Mesendoderm (in vitro differentiated cells): ENCODE data around the gene MYCL.
"Not testable (repeated sequence)": the region's sequence is repeated elsewhere in the genome, so short reads cannot be mapped to it uniquely, and the experiment has no call there.

ENCODE experiments used
- DNase-seq: peaks from one replicate; pipeline ENCODE4 v3.0.0; 2013
- H2AK5ac ChIP-seq: 2 replicates; pipeline ENCODE4 v1.6.1; 2013; ENCODE audit warnings: low read length, inconsistent platforms
- H2BK120ac ChIP-seq: 2 replicates; pipeline ENCODE4 v1.6.1; 2013; ENCODE audit warnings: low read depth, mild to moderate bottlenecking, low read length, moderate library complexity, mixed read lengths
- H2BK15ac ChIP-seq: replicated peaks from 2 replicates; pipeline ENCODE4 v1.6.1; 2013; ENCODE audit warnings: low read depth, mild to moderate bottlenecking, moderate library complexity
- H2BK5ac ChIP-seq: 2 replicates; pipeline ENCODE4 v1.6.1; 2013; ENCODE audit warnings: low read length, inconsistent platforms
- H3K18ac ChIP-seq: 2 replicates; pipeline ENCODE4 v1.6.1; 2013; ENCODE audit warnings: mild to moderate bottlenecking, low read length, mixed read lengths
- H3K23ac ChIP-seq: one replicate; pipeline ENCODE4 v1.6.1; 2013; ENCODE audit warnings: low read length
- H3K27ac ChIP-seq: 2 replicates; pipeline ENCODE4 v1.5.1; 2013; ENCODE audit warnings: low read depth, mild to moderate bottlenecking, inconsistent platforms, low read length, moderate library complexity
- H3K27me3 ChIP-seq: 2 replicates; pipeline ENCODE4 v1.6.1; 2013; ENCODE audit warnings: low read length, control low read depth, mild to moderate bottlenecking, inconsistent platforms; ENCODE audit not compliant: insufficient read depth, poor library complexity
- H3K36me3 ChIP-seq: 2 replicates; pipeline ENCODE4 v1.6.1; 2013; ENCODE audit warnings: low read length, inconsistent platforms; ENCODE audit not compliant: control insufficient read depth, insufficient read depth
- H3K4ac ChIP-seq: one replicate; pipeline ENCODE4 v1.6.1; 2013; ENCODE audit warnings: low read depth, mild to moderate bottlenecking, low read length, moderate library complexity
- H3K4me1 ChIP-seq: 2 replicates; pipeline ENCODE4 v1.6.1; 2013; ENCODE audit warnings: low read depth, low read length, inconsistent platforms; ENCODE audit not compliant: control insufficient read depth
- H3K4me2 ChIP-seq: 2 replicates; pipeline ENCODE4 v1.6.1; 2013; ENCODE audit warnings: low read length
- H3K4me3 ChIP-seq: 2 replicates; pipeline ENCODE4 v1.5.1; 2013; ENCODE audit warnings: mild to moderate bottlenecking, low read length
- H3K56ac ChIP-seq: one replicate; pipeline ENCODE4 v1.6.1; 2013; ENCODE audit warnings: low read length
- H3K79me1 ChIP-seq: 2 replicates; pipeline ENCODE4 v1.6.1; 2013; ENCODE audit warnings: low read length, inconsistent platforms
- H3K79me2 ChIP-seq: 2 replicates; pipeline ENCODE4 v1.6.1; 2013; ENCODE audit warnings: mild to moderate bottlenecking, low read length; ENCODE audit not compliant: control insufficient read depth, insufficient read depth
- H3K9ac ChIP-seq: 2 replicates; pipeline ENCODE4 v1.6.1; 2013; ENCODE audit warnings: low read length, inconsistent platforms
- H4K5ac ChIP-seq: one replicate; pipeline ENCODE4 v1.6.1; 2013; ENCODE audit warnings: low read length
- H4K8ac ChIP-seq: one replicate; pipeline ENCODE4 v1.6.1; 2013; ENCODE audit warnings: low read depth, mild to moderate bottlenecking, control low read depth, low read length, moderate library complexity
- WGBS: extraction: QIAGEN DNeasy Blood & Tissue Kit; methylation state at CpG from one replicate; pipeline ENCODE4 v1.1.7; 2013; ENCODE audit warnings: low lambda C conversion rate, missing lambda C conversion rate; ENCODE audit not compliant: insufficient coverage; ENCODE audit errors: extremely low coverage; 5-methylcytosine and 5-hydroxymethylcytosine counted together

The MYCL gene

DNA sequence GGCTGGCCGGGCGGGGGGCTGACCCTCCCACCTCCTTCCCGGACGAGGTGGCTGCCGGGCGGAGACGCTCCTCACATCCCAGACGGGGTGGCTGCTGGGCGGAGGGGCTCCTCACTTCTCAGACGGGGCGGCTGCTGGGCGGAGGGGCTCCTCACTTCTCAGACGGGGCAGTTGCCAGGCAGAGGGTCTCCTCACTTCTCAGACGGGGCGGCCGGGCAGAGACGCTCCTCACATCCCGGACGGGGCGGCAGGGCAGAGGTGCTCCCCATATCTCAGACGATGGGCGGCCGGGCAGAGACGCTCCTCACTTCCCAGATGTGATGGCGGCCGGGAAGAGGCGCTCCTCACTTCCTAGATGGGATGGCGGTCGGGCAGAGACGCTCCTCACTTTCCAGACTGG is 11.4 kb upstream of the MYCL start:
- not testable (repeated sequence) for DNase-seq, H2BK15ac ChIP-seq, H3K4me1 ChIP-seq, H2BK120ac ChIP-seq, H3K23ac ChIP-seq, H4K8ac ChIP-seq, H2AK5ac ChIP-seq, H3K18ac ChIP-seq, H2BK5ac ChIP-seq, H3K9ac ChIP-seq, H3K56ac ChIP-seq, H3K4me2 ChIP-seq, H3K27me3 ChIP-seq, H3K4me3 ChIP-seq, H3K79me1 ChIP-seq, H3K79me2 ChIP-seq, H3K4ac ChIP-seq, H3K27ac ChIP-seq, H3K36me3 ChIP-seq, H4K5ac ChIP-seq
- no CpG with 5 or more reads among the region's 30 CpGs for WGBS

DNA sequence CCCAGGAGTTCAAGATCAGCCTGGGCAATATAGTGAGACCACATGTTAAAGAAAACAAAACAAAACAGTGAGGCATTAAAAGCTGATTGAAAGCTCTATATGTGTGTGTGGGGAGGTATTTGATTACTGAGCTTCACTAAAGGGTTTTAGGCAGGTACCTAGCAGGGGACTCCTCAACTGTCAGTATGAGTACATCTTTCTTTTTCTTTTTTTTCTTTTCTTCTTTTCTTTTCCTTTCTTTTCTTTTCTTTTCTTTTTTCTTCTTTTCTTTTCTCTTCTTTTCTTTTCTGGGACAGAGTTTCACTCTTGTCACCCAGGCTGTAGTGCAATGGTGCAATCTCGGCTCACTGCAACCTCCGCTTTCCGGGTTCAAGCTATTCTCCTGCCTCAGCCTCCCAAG is 8.5 kb upstream of the MYCL start:
- H3K4me2 ChIP-seq: no peak overlapping the region
- H3K79me1 ChIP-seq: no peaks in the 10 kb centered on the region
- H3K27ac ChIP-seq: no peak overlapping the region
- H4K5ac ChIP-seq: no peak overlapping the region
- H2AK5ac ChIP-seq: no peak overlapping the region
- H3K9ac ChIP-seq: no peak overlapping the region
- DNase-seq: no peak
- no peak overlapping the region for H3K18ac ChIP-seq
- H2BK15ac ChIP-seq: no peak overlapping the region
- H3K4me3 ChIP-seq: no peak overlapping the region
- no peak overlapping the region for H4K8ac ChIP-seq
- no peak overlapping the region for H3K23ac ChIP-seq
- no peaks in the 10 kb centered on the region for H3K79me2 ChIP-seq
- H3K36me3 ChIP-seq: no peaks in the 10 kb centered on the region
- no peak overlapping the region for H2BK5ac ChIP-seq
- H3K56ac ChIP-seq: no peak overlapping the region
- WGBS: no CpG with 5 or more reads among the region's 3 CpGs
- H2BK120ac ChIP-seq: no peak overlapping the region
- no peaks in the 10 kb centered on the region for H3K4me1 ChIP-seq
- H3K27me3 ChIP-seq: no peaks in the 10 kb centered on the region
- no peak overlapping the region for H3K4ac ChIP-seq

DNA sequence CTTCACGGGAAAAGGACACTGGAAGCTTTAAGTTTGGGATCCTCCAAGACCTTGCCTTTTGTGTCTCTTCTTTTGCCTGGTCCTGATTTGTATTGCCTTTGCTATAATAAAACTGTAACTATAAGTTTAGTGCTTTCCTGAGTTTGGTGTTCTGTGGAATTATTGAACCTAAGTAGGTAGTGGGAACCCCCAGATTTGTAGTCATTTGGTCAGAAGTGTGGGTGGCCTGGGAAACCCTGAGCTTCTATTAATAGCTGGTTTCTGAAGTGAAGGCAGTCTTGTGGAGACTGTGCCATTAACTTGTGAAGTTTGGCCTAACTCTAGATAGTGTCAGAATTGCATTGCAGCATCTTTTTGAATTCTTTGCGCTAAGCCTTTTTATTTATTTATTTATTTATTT is 6.8 kb upstream of the MYCL start:
- Histone ChIP-seq H3K79me2 (no peaks in the 10 kb centered on the region), H3K27me3 (no peaks in the 10 kb centered on the region)
- WGBS: no CpG with 5 or more reads among the region's 2 CpGs

DNA sequence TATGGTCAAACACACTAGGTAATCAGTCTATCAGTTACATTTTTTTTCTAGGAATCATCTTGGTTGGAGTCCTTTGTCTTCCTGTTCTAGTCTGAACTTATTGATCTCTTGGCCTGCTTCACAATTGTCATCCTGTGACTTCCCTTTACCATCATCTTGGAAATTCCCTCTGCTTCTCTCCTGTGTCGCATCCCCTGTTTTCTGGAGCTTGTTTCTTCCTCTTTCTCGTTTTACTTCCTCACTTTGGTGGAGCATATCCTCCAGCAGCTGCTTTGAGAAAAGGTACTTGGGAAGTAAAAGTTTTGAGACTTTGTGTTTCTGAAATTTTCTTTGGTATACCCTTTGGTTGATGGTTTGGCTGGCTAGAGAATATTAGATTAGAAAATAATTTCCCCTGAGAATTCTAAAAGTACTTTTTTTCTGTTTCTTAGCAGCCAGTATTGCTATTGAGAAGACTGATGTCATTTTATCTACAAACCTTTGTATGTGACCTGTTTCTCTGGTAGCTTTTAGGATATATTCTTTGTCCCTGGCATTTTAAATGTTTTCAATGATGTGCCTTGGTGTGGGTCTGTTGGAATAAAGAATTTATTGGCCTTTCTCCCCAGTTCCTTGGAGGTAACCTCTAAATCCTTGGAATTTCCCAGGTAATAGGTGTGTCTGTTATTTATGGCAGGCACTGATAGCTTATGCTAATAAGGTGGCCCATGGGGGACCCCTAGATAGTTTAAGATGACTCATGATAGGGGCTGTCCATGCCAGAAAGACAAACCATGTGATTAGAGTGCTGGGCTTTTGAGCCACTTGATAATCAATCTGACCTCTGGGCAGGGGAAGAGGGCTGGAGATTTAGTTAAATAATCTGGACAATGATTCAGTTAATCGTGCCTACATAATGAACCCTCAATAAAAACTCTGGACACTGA is 6.1 kb upstream of the MYCL start:
- no peak overlapping the region for H2BK5ac ChIP-seq
- H4K5ac ChIP-seq: no peak overlapping the region
- no peak overlapping the region for H4K8ac ChIP-seq
- H3K56ac ChIP-seq: no peak overlapping the region
- H2BK15ac ChIP-seq: no peak overlapping the region
- H3K4me3 ChIP-seq: no peak overlapping the region
- no peak overlapping the region for H3K18ac ChIP-seq
- no peak overlapping the region for H3K9ac ChIP-seq
- H2BK120ac ChIP-seq: no peak overlapping the region
- no peaks in the 10 kb centered on the region for H3K27me3 ChIP-seq
- H3K36me3 ChIP-seq: no peaks in the 10 kb centered on the region
- no peak overlapping the region for H3K4me2 ChIP-seq
- DNase-seq: no peak
- H3K27ac ChIP-seq: no peak overlapping the region
- no peaks in the 10 kb centered on the region for H3K79me1 ChIP-seq
- no peaks in the 10 kb centered on the region for H3K4me1 ChIP-seq
- H3K79me2 ChIP-seq: no peaks in the 10 kb centered on the region
- no peak overlapping the region for H3K4ac ChIP-seq
- H3K23ac ChIP-seq: no peak overlapping the region
- no CpG with 5 or more reads among the region's 3 CpGs for WGBS
- no peak overlapping the region for H2AK5ac ChIP-seq

More for the DNA sequence above, 6.8 kb upstream of the MYCL start:
- Histone ChIP-seq H3K4ac (no peak overlapping the region), H3K23ac (no peak overlapping the region), H3K4me3 (no peak overlapping the region), H4K8ac (no peak overlapping the region), H3K27ac (no peak overlapping the region), H3K4me1 (no peaks in the 10 kb centered on the region), H2BK15ac (no peak overlapping the region), H2AK5ac (no peak overlapping the region), H4K5ac (no peak overlapping the region), H3K18ac (no peak overlapping the region), H2BK120ac (no peak overlapping the region), H3K56ac (no peak overlapping the region), H3K4me2 (no peak overlapping the region), H3K36me3 (no peaks in the 10 kb centered on the region), H3K79me1 (no peaks in the 10 kb centered on the region), H2BK5ac (no peak overlapping the region), H3K9ac (no peak overlapping the region)
- no peak for DNase-seq

DNA sequence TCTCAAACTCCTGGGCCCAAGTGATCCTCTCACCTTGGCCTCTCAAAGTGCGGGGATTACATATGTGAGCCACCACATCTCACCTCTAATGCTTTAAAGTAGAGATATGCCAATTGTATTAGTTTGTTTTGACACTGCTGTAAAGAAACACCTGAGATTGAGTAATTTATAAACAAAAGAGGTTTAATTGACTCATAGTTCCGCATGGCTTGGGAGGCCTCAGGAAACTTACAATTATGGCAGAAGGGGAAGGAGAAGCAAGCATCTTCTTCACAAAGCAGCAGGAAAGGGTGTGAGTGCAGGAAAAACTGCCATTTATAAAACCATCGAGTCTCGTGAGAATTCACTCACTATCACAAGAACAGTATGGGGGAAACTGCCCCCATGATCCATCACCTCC is 3.5 kb upstream of the MYCL start:
- no peak for DNase-seq
- peaks cover under 1% of the 10 kb centered on the region for H3K79me1 ChIP-seq
- no peak overlapping the region for H2BK120ac ChIP-seq
- H4K5ac ChIP-seq: no peak overlapping the region
- no peak overlapping the region for H4K8ac ChIP-seq
- no CpG with 5 or more reads among the region's 4 CpGs for WGBS
- no peak overlapping the region for H3K27ac ChIP-seq
- no peak overlapping the region for H3K23ac ChIP-seq
- H3K4me1 ChIP-seq: peaks cover under 1% of the 10 kb centered on the region
- H2AK5ac ChIP-seq: no peak overlapping the region
- no peak overlapping the region for H2BK15ac ChIP-seq
- no peaks in the 10 kb centered on the region for H3K36me3 ChIP-seq
- no peak overlapping the region for H3K4ac ChIP-seq
- no peaks in the 10 kb centered on the region for H3K27me3 ChIP-seq
- no peak overlapping the region for H3K4me3 ChIP-seq
- H3K9ac ChIP-seq: no peak overlapping the region
- no peaks in the 10 kb centered on the region for H3K79me2 ChIP-seq
- H2BK5ac ChIP-seq: no peak overlapping the region
- no peak overlapping the region for H3K18ac ChIP-seq
- H3K4me2 ChIP-seq: no peak overlapping the region
- H3K56ac ChIP-seq: no peak overlapping the region

DNA sequence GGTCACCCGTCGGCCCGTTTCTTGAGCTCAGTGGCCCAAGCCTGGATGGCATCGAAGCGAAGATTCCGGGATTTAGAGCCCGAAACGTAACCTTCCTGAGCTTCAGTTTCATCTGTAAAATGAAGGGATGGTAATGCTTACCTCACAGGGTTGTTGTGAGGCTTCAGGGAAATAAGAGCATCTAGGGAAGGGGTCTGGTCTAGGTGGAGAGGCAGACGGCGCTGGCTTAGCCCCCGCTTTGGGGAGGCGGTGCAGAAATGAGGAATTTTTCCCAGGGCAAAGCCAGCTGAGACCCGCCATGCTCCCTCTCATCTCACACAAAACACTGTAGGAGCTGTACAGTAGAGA is 717 bp upstream of the MYCL start:
- H3K4me3 ChIP-seq: no peak overlapping the region
- no peaks in the 10 kb centered on the region for H3K36me3 ChIP-seq
- peaks cover 4% of the 10 kb centered on the region for H3K79me1 ChIP-seq
- H3K56ac ChIP-seq: peak overlapping the region; percentile 58
- no peak overlapping the region for H4K5ac ChIP-seq
- DNase-seq: no peak
- peaks cover 17% of the 10 kb centered on the region for H3K4me1 ChIP-seq
- H3K4me2 ChIP-seq: peak overlapping the region; percentile 83
- H3K18ac ChIP-seq: no peak overlapping the region
- no peak overlapping the region for H3K4ac ChIP-seq
- no peak overlapping the region for H2AK5ac ChIP-seq
- H2BK15ac ChIP-seq: no peak overlapping the region
- H3K79me2 ChIP-seq: no peaks in the 10 kb centered on the region
- WGBS: no CpG with 5 or more reads among the region's 13 CpGs
- H2BK120ac ChIP-seq: no peak overlapping the region
- peak overlapping the region; percentile 54 for H3K9ac ChIP-seq
- no peaks in the 10 kb centered on the region for H3K27me3 ChIP-seq
- no peak overlapping the region for H3K27ac ChIP-seq
- no peak overlapping the region for H2BK5ac ChIP-seq
- H4K8ac ChIP-seq: no peak overlapping the region
- no peak overlapping the region for H3K23ac ChIP-seq
